Daoy (cell line): ENCODE results near the gene VSTM1. TPM values are rescaled to one million over a fixed set of nuclear protein-coding genes. Genes with fewer than 3 reads are reported as not detected.
"Not testable (repeated sequence)": the region's sequence is repeated elsewhere in the genome, so short reads cannot be mapped to it uniquely, and the experiment has no call there.

ENCODE experiments used
- DNase-seq: peaks from one replicate; pipeline ENCODE4 v3.0.0-alpha.2; 2015; ENCODE audit warnings: low read depth
- total RNA-seq: library from RNA; depleted of rRNA; stranded (reverse); fragments of >200 nt; shearing (Covaris generic); gene quantifications from 2 replicates; pipeline ENCODE4 v1.2.3, GENCODE V29; 2014

Gene VSTM1
- total RNA-seq, 1 experiment from 2014 or later: not detected

- DNase-seq: no peak
Observed at GRCh38 chr19:54073829-54074228, 10.1 kb upstream of the VSTM1 start.

GRCh38 chr19:54069470-54069869 lies 5.8 kb upstream of the VSTM1 start:
- no peak for DNase-seq

GRCh38 chr19:54062643-54063042 lies 1.1 kb downstream of the VSTM1 start:
- no peak for DNase-seq

GRCh38 chr19:54047616-54048015 lies 16.1 kb downstream of the VSTM1 start:
- DNase-seq: no peak

- no peak for DNase-seq
Observed at GRCh38 chr19:54045771-54046170, 17.9 kb downstream of the VSTM1 start.

GRCh38 chr19:54042989-54043388 lies 20.7 kb downstream of the VSTM1 start:
- no peak for DNase-seq

- no peak for DNase-seq
Observed at GRCh38 chr19:54041969-54042606, 21.6 kb downstream of the VSTM1 start.

GRCh38 chr19:54040003-54040402 lies 23.7 kb downstream of the VSTM1 start:
- DNase-seq: no peak

- DNase-seq: not testable (repeated sequence)
Observed at GRCh38 chr19:54036542-54036941, 27.2 kb downstream of the VSTM1 start.

- peak; percentile 89 for DNase-seq
Observed at GRCh38 chr19:54035215-54036178, 28.2 kb downstream of the VSTM1 start.

GRCh38 chr19:54030895-54031586 lies 32.7 kb downstream of the VSTM1 start:
- DNase-seq: peak; percentile 49

GRCh38 chr19:54029930-54030490 lies 33.7 kb downstream of the VSTM1 start:
- peak; percentile 80 for DNase-seq

GRCh38 chr19:54029301-54029700 lies 34.4 kb downstream of the VSTM1 start:
- DNase-seq: no peak

- DNase-seq: no peak
Observed at GRCh38 chr19:54026656-54027055, 37.0 kb downstream of the VSTM1 start.

- peak; percentile 56 for DNase-seq
Observed at GRCh38 chr19:54024660-54025059, 39.0 kb downstream of the VSTM1 start.

- peak; percentile 21 for DNase-seq
Observed at GRCh38 chr19:54023191-54023590, 40.5 kb downstream of the VSTM1 start.

GRCh38 chr19:54021932-54022331 lies 41.8 kb downstream of the VSTM1 start:
- DNase-seq: no peak

- DNase-seq: no peak
Observed at GRCh38 chr19:54021363-54021762, 42.3 kb downstream of the VSTM1 start.

- peak; percentile 52 for DNase-seq
Observed at GRCh38 chr19:54017261-54017660, 46.4 kb downstream of the VSTM1 start.

GRCh38 chr19:54014920-54015560 lies 48.7 kb downstream of the VSTM1 start:
- no peak for DNase-seq

GRCh38 chr19:54013866-54014265 lies 49.8 kb downstream of the VSTM1 start:
- no peak for DNase-seq
